Endodermal cell (in vitro differentiated cells): Measurements from ENCODE around the gene CDH4. TPM values are rescaled to one million over a fixed set of nuclear protein-coding genes. Genes with fewer than 3 reads are reported as not detected.

ENCODE experiments used
- DNase-seq: peaks from one replicate; pipeline ENCODE4 v3.0.0-alpha.2; 2017
- H3K27ac ChIP-seq: 2 replicates; pipeline ENCODE4 v1.5.1; 2013; ENCODE audit warnings: mild to moderate bottlenecking, low read depth, low read length, moderate library complexity
- H3K27me3 ChIP-seq: 2 replicates; pipeline ENCODE4 v1.6.1; 2013; ENCODE audit warnings: mild to moderate bottlenecking, low read length, moderate library complexity; ENCODE audit not compliant: insufficient read depth, control insufficient read depth, poor library complexity, severe bottlenecking
- H3K36me3 ChIP-seq: 2 replicates; pipeline ENCODE4 v1.7.0; 2013; ENCODE audit warnings: mild to moderate bottlenecking, low read length, moderate library complexity; ENCODE audit not compliant: control insufficient read depth, insufficient read depth
- H3K4me1 ChIP-seq: one replicate; pipeline ENCODE4 v1.7.0; 2013; ENCODE audit warnings: low read length; ENCODE audit not compliant: control insufficient read depth, insufficient read depth
- H3K4me3 ChIP-seq: 2 replicates; pipeline ENCODE4 v1.5.1; 2013; ENCODE audit warnings: mild to moderate bottlenecking, low read length, moderate library complexity
- H3K9ac ChIP-seq: 2 replicates; pipeline ENCODE4 v1.6.1; 2013; ENCODE audit warnings: mild to moderate bottlenecking, low read length, moderate library complexity; ENCODE audit not compliant: poor library complexity, severe bottlenecking; ENCODE audit errors: extremely low read depth
- H3K9me3 ChIP-seq: 2 replicates; pipeline ENCODE4 v1.6.1; 2013; ENCODE audit warnings: mild to moderate bottlenecking, low read length, moderate library complexity; ENCODE audit not compliant: control insufficient read depth
- H3K27ac Mint-ChIP-seq: 2 replicates; pipeline ENCODE4 v1.8.0; 2020; ENCODE audit warnings: mixed read lengths
- H3K27me3 Mint-ChIP-seq: 2 replicates; pipeline ENCODE4 v1.8.0; 2021; ENCODE audit warnings: mild to moderate bottlenecking, mixed read lengths; ENCODE audit not compliant: insufficient read depth
- H3K36me3 Mint-ChIP-seq: 2 replicates; pipeline ENCODE4 v1.8.0; 2020; ENCODE audit warnings: low read depth, mixed read lengths
- H3K4me1 Mint-ChIP-seq: 2 replicates; pipeline ENCODE4 v1.8.0; 2020; ENCODE audit warnings: mixed read lengths
- H3K4me3 Mint-ChIP-seq: 2 replicates; pipeline ENCODE4 v1.8.0; 2020; ENCODE audit warnings: mild to moderate bottlenecking, moderate library complexity, mixed read lengths
- H3K9me3 Mint-ChIP-seq: 2 replicates; pipeline ENCODE4 v1.8.0; 2020; ENCODE audit warnings: mild to moderate bottlenecking, mixed read lengths
- WGBS, 2 experiments: methylation state at CpG; one replicate each; pipeline versions ENCODE4 v1.1.5 to v1.1.7; 2013; ENCODE audit warnings: missing lambda C conversion rate in 2 of 2, mixed read lengths in 1 of 2; ENCODE audit not compliant: insufficient coverage in 1 of 2, insufficient read length in 1 of 2; 5-methylcytosine and 5-hydroxymethylcytosine counted together
- total RNA-seq, 2 donors: library from RNA; stranded (reverse); fragmentation: NEBNext Ultra II Directional in 1 of 2; extraction: Animal tissue kit (Norgen Biotek cat#: 25700) in 1 of 2; gene quantifications; 2 replicates in 1 of 2; 3 replicates in 1 of 2; pipeline ENCODE4 v1.2.1, GENCODE V29; 2021
- TF ChIP-seq, protein P1 (sequence below): fragments of 200-600 bp; sonication (generic); conservative IDR thresholded peaks from 2 replicates; pipeline ENCODE4 v1.5.0; 2021; ENCODE audit warnings: antibody characterized with exemption, mild to moderate bottlenecking

CDH4 gene
- total RNA-seq, 2 donors from 2014 or later: 1.8 to 5.8 TPM

- Histone ChIP-seq H3K9ac (no peak overlapping the region), H3K9me3 (no peaks in the 10 kb centered on the region), H3K27me3 (no peaks in the 10 kb centered on the region), H3K4me1 (no peaks in the 10 kb centered on the region), H3K27ac (no peak overlapping the region), H3K36me3 (no peaks in the 10 kb centered on the region), H3K4me3 (no peak overlapping the region)
- DNase-seq: no peak
- no peak overlapping the region for H3K4me3 Mint-ChIP-seq
- H3K36me3 Mint-ChIP-seq: no peaks in the 10 kb centered on the region
- H3K27ac Mint-ChIP-seq: no peak overlapping the region
- no peaks in the 10 kb centered on the region for H3K4me1 Mint-ChIP-seq
- no peaks in the 10 kb centered on the region for H3K9me3 Mint-ChIP-seq
- peaks cover 42% of the 10 kb centered on the region for H3K27me3 Mint-ChIP-seq
- TF ChIP-seq, protein P1, sequence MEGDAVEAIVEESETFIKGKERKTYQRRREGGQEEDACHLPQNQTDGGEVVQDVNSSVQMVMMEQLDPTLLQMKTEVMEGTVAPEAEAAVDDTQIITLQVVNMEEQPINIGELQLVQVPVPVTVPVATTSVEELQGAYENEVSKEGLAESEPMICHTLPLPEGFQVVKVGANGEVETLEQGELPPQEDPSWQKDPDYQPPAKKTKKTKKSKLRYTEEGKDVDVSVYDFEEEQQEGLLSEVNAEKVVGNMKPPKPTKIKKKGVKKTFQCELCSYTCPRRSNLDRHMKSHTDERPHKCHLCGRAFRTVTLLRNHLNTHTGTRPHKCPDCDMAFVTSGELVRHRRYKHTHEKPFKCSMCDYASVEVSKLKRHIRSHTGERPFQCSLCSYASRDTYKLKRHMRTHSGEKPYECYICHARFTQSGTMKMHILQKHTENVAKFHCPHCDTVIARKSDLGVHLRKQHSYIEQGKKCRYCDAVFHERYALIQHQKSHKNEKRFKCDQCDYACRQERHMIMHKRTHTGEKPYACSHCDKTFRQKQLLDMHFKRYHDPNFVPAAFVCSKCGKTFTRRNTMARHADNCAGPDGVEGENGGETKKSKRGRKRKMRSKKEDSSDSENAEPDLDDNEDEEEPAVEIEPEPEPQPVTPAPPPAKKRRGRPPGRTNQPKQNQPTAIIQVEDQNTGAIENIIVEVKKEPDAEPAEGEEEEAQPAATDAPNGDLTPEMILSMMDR: no peak
- WGBS, 2 experiments: 95 to 100% methylated on average over 3 to 7 of the region's 7 CpGs
These were observed 438.1 kb downstream of the CDH4 start for GRCh38 chr20:61690150-61690549.

DNA sequence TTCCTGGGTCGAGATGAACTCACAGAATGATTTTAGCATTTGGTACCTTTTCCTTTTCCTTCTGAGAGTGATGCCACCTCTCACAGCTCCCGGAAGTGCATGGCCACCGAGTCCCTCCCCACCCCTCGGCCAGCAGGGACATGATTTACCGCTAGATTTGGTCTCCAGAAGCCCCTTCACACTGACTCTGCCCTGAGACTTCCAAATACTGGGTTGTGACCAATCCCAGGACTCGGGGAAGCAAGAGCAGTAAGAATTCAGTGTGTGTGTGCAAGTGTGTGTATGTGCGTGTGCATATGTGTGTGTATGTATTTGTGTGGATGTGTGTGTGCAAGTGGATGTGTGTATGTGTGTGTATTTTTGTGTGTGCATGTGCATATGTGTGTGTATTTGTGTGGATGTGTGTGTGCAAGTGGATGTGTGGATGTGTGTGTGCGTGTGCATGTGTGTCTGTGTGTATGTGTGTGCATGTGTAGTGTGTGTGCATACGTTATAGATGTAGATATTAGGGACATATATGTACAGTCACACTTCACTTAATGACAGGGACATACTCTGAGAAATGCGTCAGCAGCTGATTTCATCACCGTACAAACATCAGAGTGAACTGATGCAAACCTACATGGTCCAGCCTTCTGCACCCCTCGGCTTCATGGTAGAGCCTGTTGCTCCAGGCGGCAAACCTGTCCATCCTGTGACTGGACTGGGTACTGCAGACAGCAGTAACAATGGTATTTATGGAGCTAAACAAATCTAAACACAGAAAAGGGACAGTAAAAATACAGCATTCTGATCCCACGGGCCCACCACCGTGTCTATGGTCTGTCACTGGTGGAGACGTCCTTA, 439.2 kb downstream of the CDH4 start:
- Histone ChIP-seq H3K4me1 (no peaks in the 10 kb centered on the region), H3K9ac (no peak overlapping the region), H3K27me3 (no peaks in the 10 kb centered on the region), H3K9me3 (no peaks in the 10 kb centered on the region), H3K36me3 (no peaks in the 10 kb centered on the region), H3K4me3 (no peak overlapping the region), H3K27ac (no peak overlapping the region)
- peaks cover 33% of the 10 kb centered on the region for H3K27me3 Mint-ChIP-seq
- no peaks in the 10 kb centered on the region for H3K4me1 Mint-ChIP-seq
- no peaks in the 10 kb centered on the region for H3K9me3 Mint-ChIP-seq
- WGBS, 2 experiments: 91% methylated on average over 12 to 16 of the region's 16 CpGs
- no peaks in the 10 kb centered on the region for H3K36me3 Mint-ChIP-seq
- TF ChIP-seq, protein P1: no peak
- no peak overlapping the region for H3K4me3 Mint-ChIP-seq
- no peak for DNase-seq
- H3K27ac Mint-ChIP-seq: no peak overlapping the region

DNA sequence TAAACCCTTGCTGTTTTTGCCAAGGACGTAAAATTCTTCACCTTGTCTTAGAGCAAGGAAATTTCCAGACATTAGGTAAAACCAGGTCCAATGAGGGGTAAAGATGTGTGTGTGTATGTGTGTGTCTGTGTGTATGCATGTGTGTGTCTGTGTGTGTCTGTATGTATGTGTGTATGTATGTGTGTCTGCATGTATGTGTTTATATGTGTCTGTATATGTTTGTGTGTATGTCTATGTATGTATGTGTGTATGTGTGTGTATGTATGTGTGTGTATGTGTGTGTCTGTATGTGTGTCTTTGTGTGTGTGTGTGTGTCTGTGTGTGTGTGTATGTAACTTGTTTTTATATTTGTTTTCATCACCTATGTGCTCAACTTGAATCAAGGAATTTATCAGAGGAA, 439.9 kb downstream of the CDH4 start:
- no peak for DNase-seq
- no peak overlapping the region for H3K4me3 Mint-ChIP-seq
- TF ChIP-seq, protein P1: no peak
- no peak overlapping the region for H3K27ac Mint-ChIP-seq
- no peaks in the 10 kb centered on the region for H3K4me1 Mint-ChIP-seq
- Histone ChIP-seq H3K4me1 (no peaks in the 10 kb centered on the region), H3K9me3 (no peaks in the 10 kb centered on the region), H3K9ac (no peak overlapping the region), H3K27ac (no peak overlapping the region), H3K4me3 (no peak overlapping the region), H3K36me3 (no peaks in the 10 kb centered on the region), H3K27me3 (no peaks in the 10 kb centered on the region)
- H3K27me3 Mint-ChIP-seq: peaks cover 29% of the 10 kb centered on the region
- no peaks in the 10 kb centered on the region for H3K36me3 Mint-ChIP-seq
- H3K9me3 Mint-ChIP-seq: no peaks in the 10 kb centered on the region
- WGBS, 2 experiments: 98 to 100% methylated on average over 1 of the region's 1 CpG
